Measurements from ENCODE around the gene CPT1C.

- TF ChIP-seq CTCF (IDR thresholded peaks at IDR 0.05): peak; percentile 33
- no peak for TF ChIP-seq EZH2 (IDR thresholded peaks at IDR 0.05)
- no peak for TF ChIP-seq EZH2phosphoT487 (IDR thresholded peaks at IDR 0.05)
Measured at GRCh38 chr19:49666120-49666444, 24.8 kb upstream of the CPT1C start.
